A673 (cell line): ENCODE measurements around the gene PSTPIP2. TPM values are rescaled to one million over a fixed set of nuclear protein-coding genes. Genes with fewer than 3 reads are reported as not detected.
A peak's percentile ranks its signal among the peaks of the same experiment; 100 is the strongest.

ENCODE experiments used
- BruUV-seq: library from RNA; stranded (reverse); fragments of 400-500 nt; replicated peaks from 2 replicates; lab custom pipeline; 2021; lab: Mats Ljungman, UMichigan
- CTCF ChIA-PET: fragments of 300-600 bp; sonication (Branson Sonifier 250); formaldehyde crosslinking; loops from one replicate; lab custom pipeline; 2022; ENCODE audit warnings: antibody characterized with exemption; lab: Charles Lee
- POLR2A ChIA-PET: fragments of 300-600 bp; sonication (Branson Sonifier 250); formaldehyde crosslinking; loops from one replicate; lab custom pipeline; 2022; ENCODE audit warnings: antibody characterized with exemption; ENCODE audit not compliant: low non-redundant PET; lab: Charles Lee
- DNase-seq: peaks from one replicate; pipeline ENCODE4 v3.0.0-alpha.2; 2015; ENCODE audit warnings: low spot score
- H3K27ac ChIP-seq: fragments of 200-600 bp; sonication (generic); 2 replicates; pipeline ENCODE4 v1.5.1; 2016; ENCODE audit warnings: mixed run types, low read depth, mild to moderate bottlenecking, mixed read lengths, antibody characterized with exemption, low read length; ENCODE audit not compliant: poor library complexity, severe bottlenecking
- H3K27me3 ChIP-seq: fragments of 200-600 bp; sonication (generic); replicated peaks from 2 replicates; pipeline ENCODE4 v1.6.1; 2017; ENCODE audit warnings: mixed run types, low read depth, mild to moderate bottlenecking, mixed read lengths, antibody characterized with exemption, low read length; ENCODE audit not compliant: insufficient read depth, poor library complexity
- H3K36me3 ChIP-seq: fragments of 200-600 bp; sonication (generic); 2 replicates; pipeline ENCODE4 v1.6.1; 2016; ENCODE audit warnings: mixed run types, mild to moderate bottlenecking, mixed read lengths, antibody characterized with exemption, low read length; ENCODE audit not compliant: insufficient read depth, poor library complexity, severe bottlenecking
- H3K4me1 ChIP-seq: fragments of 200-600 bp; sonication (generic); 2 replicates; pipeline ENCODE4 v1.6.1; 2017; ENCODE audit warnings: mixed run types, mild to moderate bottlenecking, mixed read lengths, antibody characterized with exemption, low read length; ENCODE audit not compliant: insufficient read depth, poor library complexity, severe bottlenecking
- H3K4me3 ChIP-seq: fragments of 200-600 bp; sonication (generic); 2 replicates; pipeline ENCODE4 v1.5.1; 2016; ENCODE audit warnings: low read depth, mixed run types, mild to moderate bottlenecking, mixed read lengths, low read length; ENCODE audit not compliant: poor library complexity, severe bottlenecking
- H3K9me3 ChIP-seq: fragments of 200-600 bp; sonication (generic); 2 replicates; pipeline ENCODE4 v1.6.1; 2016; ENCODE audit warnings: mixed run types, low read depth, mild to moderate bottlenecking, mixed read lengths, antibody characterized with exemption, low read length; ENCODE audit not compliant: poor library complexity, severe bottlenecking
- CTCF ChIP-seq: fragments of 300-800, 200-600 bp; sonication (generic); conservative IDR thresholded peaks from 2 replicates; pipeline ENCODE4 v1.5.1; 2017; ENCODE audit warnings: low read depth, mild to moderate bottlenecking, antibody characterized with exemption, low read length, moderate library complexity, mixed read lengths
- EZH2 ChIP-seq: fragments of 200-600 bp; sonication (generic); IDR thresholded peaks from 2 replicates; pipeline ENCODE4 v1.6.1; 2017; ENCODE audit warnings: borderline replicate concordance, low read depth, mild to moderate bottlenecking, mixed read lengths, antibody characterized with exemption, low read length; ENCODE audit not compliant: poor library complexity, severe bottlenecking
- intact Hi-C: fragments of 100-400 bp; cut with micrococcal nuclease; formaldehyde crosslinking; loops from one replicate; pipeline ENCODE4 v1.10.0; 2022; ENCODE audit not compliant: unreplicated experiment
- total RNA-seq: library from RNA; stranded (reverse); gene quantifications from 2 replicates; pipeline ENCODE4 v1.2.3, GENCODE V29; 2021

The PSTPIP2 gene
- total RNA-seq, 1 experiment from 2014 or later: 5.7 TPM

GRCh38 chr18:46098616-46098933 lies 26.5 kb upstream of the PSTPIP2 start:
- BruUV-seq: TSS peak; percentile 97
- DNase-seq: no peak
- H3K9me3 ChIP-seq: no peaks in the 10 kb centered on the region
- ChIA-PET CTCF (no interaction called here), POLR2A (interaction anchor here (0.6 to 0.9 kb wide), 4 partner anchors 131 to 1318 kb away, joined by 3 to 13 read pairs (median 7); partner anchors contain the start of genes KATNAL2 and PIAS2)
- intact Hi-C loops: no loop called here
- H3K4me3 ChIP-seq: peak overlapping the region; percentile 79
- TF ChIP-seq CTCF (no peak), EZH2 (no peak)
- H3K36me3 ChIP-seq: peaks cover 15% of the 10 kb centered on the region
- H3K4me1 ChIP-seq: peaks cover 6% of the 10 kb centered on the region
- H3K27me3 ChIP-seq: no peaks in the 10 kb centered on the region
- H3K27ac ChIP-seq: peak overlapping the region; percentile 80

DNA sequence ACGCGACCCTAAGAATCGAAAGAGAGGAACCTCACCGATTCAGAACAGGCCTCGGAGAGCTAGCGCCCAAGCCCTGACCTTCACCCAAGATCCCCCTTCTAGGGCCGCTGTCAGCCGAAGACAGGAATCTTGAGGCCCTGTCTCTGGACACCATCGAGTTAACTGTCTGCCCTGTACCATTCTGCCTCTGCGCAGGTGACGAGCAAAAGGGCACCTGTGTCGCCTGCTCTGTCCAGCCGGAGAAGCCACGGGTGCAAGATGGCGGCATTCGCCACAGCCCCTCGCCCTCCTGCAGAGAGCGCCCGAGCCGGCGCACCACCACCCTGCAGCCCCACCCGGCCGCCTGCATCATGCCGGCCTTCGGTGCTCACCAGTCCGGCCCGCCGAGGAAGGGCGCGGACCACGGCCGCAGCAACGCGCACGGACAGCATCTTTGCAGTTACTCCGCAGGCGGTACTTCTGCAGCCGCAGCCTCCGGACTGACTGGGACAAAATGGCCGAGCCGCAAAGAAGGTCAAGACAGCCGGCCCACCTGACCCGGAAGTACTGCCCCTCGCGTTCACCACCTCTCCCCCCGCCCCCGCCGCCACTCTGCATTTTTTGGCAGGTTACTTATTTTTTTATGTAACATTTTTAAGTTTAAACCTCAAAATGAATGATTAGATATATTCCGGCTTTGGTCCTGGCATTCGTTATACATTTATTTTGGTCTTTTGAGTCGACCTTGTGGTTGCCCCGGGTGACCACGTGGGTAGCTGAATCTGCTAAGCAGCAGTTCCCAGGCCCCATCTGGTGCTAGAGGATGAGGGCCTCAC lies 25.9 kb upstream of the PSTPIP2 start, which contains the start of gene ATP5F1A:
Gene ATP5F1A (minus strand): TSS at position 496 of the 815 bp plus-strand sequence. CDS start 65 bp downstream, at position 431.
- DNase-seq: peak; percentile 88
- BruUV-seq: no TSS peak
- intact Hi-C loops: no loop called here
- Histone ChIP-seq H3K4me3 (peak within 1 kb of the TSS; percentile 79), H3K27ac (peak within 1 kb of the TSS; percentile 80), H3K9me3 (no peaks in the 10 kb centered on the region), H3K4me1 (peaks cover 6% of the 10 kb centered on the region), H3K27me3 (no peaks in the 10 kb centered on the region), H3K36me3 (peaks cover 20% of the 10 kb centered on the region)
- ChIA-PET CTCF (interaction anchor here (0.7 kb wide), 1 partner anchor 30 kb away, joined by 10 read pairs; no protein-coding TSS in a partner anchor), POLR2A (interaction anchor here (0.6 to 0.9 kb wide), 4 partner anchors 63 to 1318 kb away, joined by 4 to 24 read pairs (median 12); partner anchors contain the start of genes KATNAL2 and PIAS2)
- TF ChIP-seq EZH2: no peak

DNA sequence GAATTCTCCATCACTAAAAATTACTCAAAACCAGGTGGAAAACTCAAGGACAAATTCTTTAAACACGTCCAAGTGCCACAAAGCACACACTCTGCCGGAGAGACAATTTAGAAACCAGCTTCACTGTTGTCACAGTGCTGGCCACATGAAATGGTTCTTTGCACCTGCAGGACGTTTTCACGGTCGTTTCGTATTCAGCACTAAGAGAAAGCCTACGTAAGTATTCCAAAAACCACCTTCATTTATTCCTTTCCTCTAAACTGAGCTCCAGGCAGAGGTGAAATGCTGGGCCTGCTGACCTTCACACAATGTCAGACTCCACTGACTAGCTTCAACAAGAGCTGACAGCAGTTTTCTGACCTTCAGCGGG lies 25.4 kb upstream of the PSTPIP2 start:
- CTCF ChIA-PET: interaction anchor here (0.7 kb wide), 1 partner anchor 29 kb away, joined by 10 read pairs; no protein-coding TSS in a partner anchor

More for the DNA sequence above, 25.4 kb upstream of the PSTPIP2 start:
- BruUV-seq: no TSS peak
- no peak for DNase-seq
- Histone ChIP-seq H3K36me3 (peaks cover 26% of the 10 kb centered on the region), H3K27ac (peak overlapping the region; percentile 80), H3K4me3 (peak overlapping the region; percentile 79), H3K27me3 (no peaks in the 10 kb centered on the region), H3K4me1 (peaks cover 6% of the 10 kb centered on the region), H3K9me3 (no peaks in the 10 kb centered on the region)
- POLR2A ChIA-PET: interaction anchor here (0.6 kb wide), 1 partner anchor 63 kb away, joined by 24 read pairs; no protein-coding TSS in a partner anchor
- intact Hi-C loops: no loop called here
- TF ChIP-seq CTCF: no peak
- TF ChIP-seq EZH2: no peak
